ENCODE results near the gene FANCE.

Gene FANCE

GRCh38 chr6:35411066-35411465 is 41.1 kb upstream of the FANCE start:
- Histone ChIP-seq H3K9ac (ENCODE audit: low read length) (no peak overlapping the region), H2AFZ (ENCODE audit: low read depth, low read length, severe bottlenecking) (no peak overlapping the region), H3K4me3 (ENCODE audit: insufficient read depth, low read length, poor library complexity, severe bottlenecking) (no peak overlapping the region), H3K9me2 (replicated peaks; ENCODE audit: insufficient read depth, low read length) (no peaks in the 10 kb centered on the region), H3K36me3 (ENCODE audit: low read length) (no peaks in the 10 kb centered on the region), H3F3A (ENCODE audit: insufficient read depth) (no peaks in the 10 kb centered on the region), H3K79me2 (ENCODE audit: insufficient read depth, low read length) (no peaks in the 10 kb centered on the region), H3K27ac (ENCODE audit: low read depth, low read length) (no peak overlapping the region), H3K27me3 (ENCODE audit: low read length) (no peaks in the 10 kb centered on the region), H3K9me3 (ENCODE audit: insufficient read depth, low read length) (no peaks in the 10 kb centered on the region), H4K20me1 (ENCODE audit: low read depth, low read length) (no peaks in the 10 kb centered on the region), H3K4me2 (ENCODE audit: low read depth, low read length, poor library complexity, severe bottlenecking) (no peak overlapping the region)
- no peak for TF ChIP-seq EZH2phosphoT487 (conservative IDR thresholded peaks at IDR 0.05; ENCODE audit: low read length)
- no peak for TF ChIP-seq CTCF (IDR thresholded peaks at IDR 0.05; ENCODE audit: insufficient read depth, low read length, poor library complexity, severe bottlenecking)

GRCh38 chr6:35412102-35412501 is 40.0 kb upstream of the FANCE start:
- Histone ChIP-seq H3K79me2 (ENCODE audit: insufficient read depth, low read length) (no peaks in the 10 kb centered on the region), H3K27me3 (ENCODE audit: low read length) (no peaks in the 10 kb centered on the region), H3F3A (ENCODE audit: insufficient read depth) (no peaks in the 10 kb centered on the region), H3K27ac (ENCODE audit: low read depth, low read length) (no peak overlapping the region), H3K9ac (ENCODE audit: low read length) (no peak overlapping the region), H2AFZ (ENCODE audit: low read depth, low read length, severe bottlenecking) (no peak overlapping the region), H4K20me1 (ENCODE audit: low read depth, low read length) (no peaks in the 10 kb centered on the region), H3K4me2 (ENCODE audit: low read depth, low read length, poor library complexity, severe bottlenecking) (no peak overlapping the region), H3K9me3 (ENCODE audit: insufficient read depth, low read length) (no peaks in the 10 kb centered on the region), H3K4me3 (ENCODE audit: insufficient read depth, low read length, poor library complexity, severe bottlenecking) (no peak overlapping the region), H3K9me2 (replicated peaks; ENCODE audit: insufficient read depth, low read length) (no peaks in the 10 kb centered on the region), H3K36me3 (ENCODE audit: low read length) (no peaks in the 10 kb centered on the region)
- TF ChIP-seq EZH2phosphoT487 (conservative IDR thresholded peaks at IDR 0.05; ENCODE audit: low read length): no peak
- no peak for TF ChIP-seq CTCF (IDR thresholded peaks at IDR 0.05; ENCODE audit: insufficient read depth, low read length, poor library complexity, severe bottlenecking)

- H3F3A ChIP-seq (ENCODE audit: insufficient read depth): no peaks in the 10 kb centered on the region
- H2AFZ ChIP-seq (ENCODE audit: low read depth, low read length, severe bottlenecking): no peak overlapping the region
- no peak overlapping the region for H3K4me3 ChIP-seq (ENCODE audit: insufficient read depth, low read length, poor library complexity, severe bottlenecking)
- no peaks in the 10 kb centered on the region for H3K36me3 ChIP-seq (ENCODE audit: low read length)
- no peaks in the 10 kb centered on the region for H3K27me3 ChIP-seq (ENCODE audit: low read length)
- no peaks in the 10 kb centered on the region for H3K9me3 ChIP-seq (ENCODE audit: insufficient read depth, low read length)
- no peak overlapping the region for H3K27ac ChIP-seq (ENCODE audit: low read depth, low read length)
- no peak overlapping the region for H3K4me2 ChIP-seq (ENCODE audit: low read depth, low read length, poor library complexity, severe bottlenecking)
- H3K9me2 ChIP-seq (replicated peaks; ENCODE audit: insufficient read depth, low read length): no peaks in the 10 kb centered on the region
- no peaks in the 10 kb centered on the region for H4K20me1 ChIP-seq (ENCODE audit: low read depth, low read length)
- no peak overlapping the region for H3K9ac ChIP-seq (ENCODE audit: low read length)
- TF ChIP-seq EZH2phosphoT487 (conservative IDR thresholded peaks at IDR 0.05; ENCODE audit: low read length) (no peak), CTCF (IDR thresholded peaks at IDR 0.05; ENCODE audit: insufficient read depth, low read length, poor library complexity, severe bottlenecking) (no peak)
- H3K79me2 ChIP-seq (ENCODE audit: insufficient read depth, low read length): no peaks in the 10 kb centered on the region
These were observed 38.2 kb upstream of the FANCE start for GRCh38 chr6:35413911-35414310.

Data from SU-DHL-6 (cell line).